CD4-positive, alpha-beta T cell (primary cell): Measurements from ENCODE around the gene ASTN1. TPM values are rescaled to one million over a fixed set of nuclear protein-coding genes. Genes with fewer than 3 reads are reported as not detected.

Experiments used
- ATAC-seq: fragments of 200-7000 bp; cut with Tn5 transposase; one replicate; pipeline ENCODE4 v1.10.0; 2022; ENCODE audit warnings: mild to moderate bottlenecking; ENCODE audit not compliant: poor library complexity
- CTCF ChIA-PET: fragments of 350-600 bp; sonication (Branson Sonifier 250); formaldehyde crosslinking; loops from one replicate; lab custom pipeline; 2021; ENCODE audit warnings: antibody characterized with exemption, inconsistent platforms; lab: Charles Lee
- POLR2A ChIA-PET: fragments of 350-600 bp; sonication (Branson Sonifier 250); formaldehyde crosslinking; loops from one replicate; lab custom pipeline; 2021; ENCODE audit warnings: antibody characterized with exemption, inconsistent platforms; lab: Charles Lee
- DNase-seq, 14 experiments: peaks; one replicate each; pipeline ENCODE4 v3.0.0-alpha.2; 2013 to 2020; ENCODE audit warnings: mixed read lengths in 2 of 14
- H3K27ac ChIP-seq, 2 donors: one replicate each; pipeline versions ENCODE4 v1.5.1 to v1.7.0; 2013; ENCODE audit warnings: low read length in 2 of 2, low read depth in 1 of 2, mild to moderate bottlenecking in 1 of 2
- H3K27me3 ChIP-seq, 2 experiments: 1 replicate in 1 of 2; 2 replicates in 1 of 2; pipeline versions ENCODE4 v1.6.1 to v1.7.0; 2013; ENCODE audit warnings: low read length in 2 of 2, control low read depth in 1 of 2, mild to moderate bottlenecking in 1 of 2, moderate library complexity in 1 of 2; ENCODE audit not compliant: insufficient read depth in 2 of 2, control insufficient read depth in 1 of 2
- H3K36me3 ChIP-seq: one replicate; pipeline ENCODE4 v1.6.1; 2013; ENCODE audit warnings: low read length, control low read depth; ENCODE audit not compliant: insufficient read depth
- H3K4me1 ChIP-seq: one replicate; pipeline ENCODE4 v1.6.1; 2013; ENCODE audit warnings: low read length, control low read depth; ENCODE audit not compliant: insufficient read depth
- H3K4me3 ChIP-seq: one replicate; pipeline ENCODE4 v1.5.1; 2013; ENCODE audit warnings: mild to moderate bottlenecking, low read length, moderate library complexity
- H3K9me3 ChIP-seq, 2 experiments: 1 replicate in 1 of 2; 2 replicates in 1 of 2; pipeline versions ENCODE4 v1.6.1 to v1.7.0; 2013; ENCODE audit warnings: low read length in 2 of 2, mild to moderate bottlenecking in 2 of 2, control low read depth in 1 of 2, moderate library complexity in 1 of 2; ENCODE audit not compliant: control insufficient read depth in 1 of 2, insufficient read depth in 1 of 2
- H3K27ac Mint-ChIP-seq: one replicate; pipeline ENCODE4 v1.8.0; 2020; ENCODE audit warnings: mixed read lengths
- H3K27me3 Mint-ChIP-seq: one replicate; pipeline ENCODE4 v1.8.0; 2021; ENCODE audit warnings: mixed read lengths
- H3K36me3 Mint-ChIP-seq: one replicate; pipeline ENCODE4 v1.8.0; 2021; ENCODE audit warnings: low read depth, mixed read lengths
- H3K4me1 Mint-ChIP-seq: one replicate; pipeline ENCODE4 v1.8.0; 2021; ENCODE audit warnings: low read depth, mixed read lengths
- H3K4me3 Mint-ChIP-seq: one replicate; pipeline ENCODE4 v1.8.0; 2020; ENCODE audit warnings: mild to moderate bottlenecking, mixed read lengths
- H3K9me3 Mint-ChIP-seq: one replicate; pipeline ENCODE4 v1.8.0; 2020; ENCODE audit warnings: mixed read lengths
- CTCF ChIP-seq: fragments of 200-600 bp; IDR thresholded peaks from one replicate; pipeline ENCODE4 v1.8.0; 2022; ENCODE audit warnings: antibody characterized with exemption, mild to moderate bottlenecking
- intact Hi-C, 2 experiments: fragments of 100-400 bp; cut with DNase I in 1 of 2; cut with micrococcal nuclease in 1 of 2; formaldehyde crosslinking; loops; one replicate each; pipeline versions ENCODE4 v1.15.1 to v1.9.0; 2023 to 2025; cut with DNase I, micrococcal nuclease
- total RNA-seq, 174 experiments: library from RNA in 2 of 174; stranded (reverse) in 2 of 174; gene quantifications; one replicate each; pipeline ENCODE4 v1.2.3 and lab custom pipeline; 2021 to 2026

Gene ASTN1
- total RNA-seq, 2 experiments from 2014 or later: not detected

GRCh38 chr1:177171536-177172123 is 7.1 kb upstream of the ASTN1 start:
- no peak overlapping the region for H3K27ac ChIP-seq
- H3K36me3 Mint-ChIP-seq: no peaks in the 10 kb centered on the region
- TF ChIP-seq CTCF: no peak
- intact Hi-C loops: no loop called here
- no peak overlapping the region for H3K4me3 ChIP-seq
- H3K9me3 Mint-ChIP-seq: no peaks in the 10 kb centered on the region
- H3K4me1 ChIP-seq: no peaks in the 10 kb centered on the region
- POLR2A ChIA-PET: no interaction called here
- CTCF ChIA-PET: no interaction called here
- H3K27ac Mint-ChIP-seq: no peak overlapping the region
- ATAC-seq (no peak), DNase-seq (no peak)
- H3K4me1 Mint-ChIP-seq: no peaks in the 10 kb centered on the region
- no peak overlapping the region for H3K4me3 Mint-ChIP-seq
- H3K9me3 ChIP-seq: peaks cover 0 to 14% of the 10 kb centered on the region in 2 experiments
- peaks cover 26 to 33% of the 10 kb centered on the region in 2 experiments for H3K27me3 ChIP-seq
- H3K27me3 Mint-ChIP-seq: peaks cover 11% of the 10 kb centered on the region
- H3K36me3 ChIP-seq: no peaks in the 10 kb centered on the region

GRCh38 chr1:177170756-177171535 is 6.4 kb upstream of the ASTN1 start, which contains the start of gene BRINP2:
Gene BRINP2 (plus strand): TSS chr1:177170958. CDS start chr1:177229877, 58,919 bp downstream.
- CTCF ChIA-PET: no interaction called here
- intact Hi-C loops: no loop called here
- POLR2A ChIA-PET: no interaction called here
- Mint-ChIP-seq H3K4me1 (no peaks in the 10 kb centered on the region), H3K4me3 (no peak within 1 kb of the TSS), H3K27me3 (peaks cover 14% of the 10 kb centered on the region), H3K27ac (no peak within 1 kb of the TSS), H3K9me3 (no peaks in the 10 kb centered on the region), H3K36me3 (no peaks in the 10 kb centered on the region)
- DNase-seq (no peak), ATAC-seq (no peak)
- TF ChIP-seq CTCF: no peak
- Histone ChIP-seq H3K27ac (no peak within 1 kb of the TSS), H3K9me3 (peaks cover 0 to 14% of the 10 kb centered on the region in 2 experiments), H3K36me3 (no peaks in the 10 kb centered on the region), H3K4me1 (no peaks in the 10 kb centered on the region), H3K27me3 (peaks cover 28 to 33% of the 10 kb centered on the region in 2 experiments), H3K4me3 (no peak within 1 kb of the TSS)

- H3K4me3 ChIP-seq: no peak overlapping the region
- CTCF ChIA-PET: no interaction called here
- Mint-ChIP-seq H3K27me3 (peaks cover 34% of the 10 kb centered on the region), H3K9me3 (no peaks in the 10 kb centered on the region), H3K4me3 (no peak overlapping the region), H3K36me3 (no peaks in the 10 kb centered on the region), H3K27ac (no peak overlapping the region), H3K4me1 (no peaks in the 10 kb centered on the region)
- no peak for TF ChIP-seq CTCF
- H3K36me3 ChIP-seq: no peaks in the 10 kb centered on the region
- peaks cover 0 to 5% of the 10 kb centered on the region in 2 experiments for H3K9me3 ChIP-seq
- no peaks in the 10 kb centered on the region for H3K4me1 ChIP-seq
- ATAC-seq: no peak
- intact Hi-C loops: no loop called here
- POLR2A ChIA-PET: no interaction called here
- no peak for DNase-seq
- H3K27me3 ChIP-seq: peaks cover 16 to 29% of the 10 kb centered on the region in 2 experiments
- H3K27ac ChIP-seq: no peak overlapping the region
Measured at GRCh38 chr1:177165069-177165439, 542 bp upstream of the ASTN1 start.
